ENCODE results near the gene HS6ST1.

HS6ST1 gene

DNA sequence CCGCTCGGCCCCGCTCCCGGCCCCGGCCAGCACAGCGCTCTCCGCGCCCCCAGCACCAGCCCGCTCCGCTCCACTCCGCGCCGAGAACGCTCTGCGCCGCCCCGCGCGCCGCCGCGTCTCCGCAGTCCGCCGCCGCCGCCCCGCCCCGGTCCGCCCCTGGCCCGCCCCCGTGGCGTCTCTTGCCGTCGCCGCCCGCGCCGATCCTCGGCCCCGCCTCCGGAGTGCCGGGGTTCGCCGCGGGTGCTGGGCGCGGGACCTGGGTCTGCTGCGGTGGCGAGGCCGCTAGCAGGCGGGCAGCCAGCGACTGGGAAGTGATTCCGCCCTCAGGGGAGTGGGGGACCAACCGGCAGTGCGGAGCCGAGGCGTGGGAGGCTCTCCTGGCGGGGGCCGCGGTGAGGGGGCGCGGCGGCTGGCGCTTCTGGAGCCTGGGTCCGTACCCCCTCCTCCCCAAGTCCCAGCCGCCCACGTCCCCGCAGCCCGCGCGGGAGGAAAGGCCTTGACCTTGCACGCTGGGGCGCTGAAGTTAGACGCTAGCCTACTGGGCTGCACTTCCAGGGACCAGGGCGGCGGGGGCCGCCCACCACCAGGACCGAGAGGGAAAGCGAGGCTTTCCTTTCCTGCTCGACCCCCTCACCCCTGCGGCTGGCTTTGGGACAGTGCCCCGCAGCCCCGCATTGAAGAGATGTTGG is at the start of gene HS6ST1:
Gene HS6ST1, minus strand, starts transcription at position 93 of the 689 bp plus-strand sequence. CDS start 305 bp downstream, outside the sequence.
- peak; percentile 93 for DNase-seq

GRCh38 chr2:128367601-128368359 is 49.1 kb upstream of the HS6ST1 start:
- DNase-seq = no peak

DNA sequence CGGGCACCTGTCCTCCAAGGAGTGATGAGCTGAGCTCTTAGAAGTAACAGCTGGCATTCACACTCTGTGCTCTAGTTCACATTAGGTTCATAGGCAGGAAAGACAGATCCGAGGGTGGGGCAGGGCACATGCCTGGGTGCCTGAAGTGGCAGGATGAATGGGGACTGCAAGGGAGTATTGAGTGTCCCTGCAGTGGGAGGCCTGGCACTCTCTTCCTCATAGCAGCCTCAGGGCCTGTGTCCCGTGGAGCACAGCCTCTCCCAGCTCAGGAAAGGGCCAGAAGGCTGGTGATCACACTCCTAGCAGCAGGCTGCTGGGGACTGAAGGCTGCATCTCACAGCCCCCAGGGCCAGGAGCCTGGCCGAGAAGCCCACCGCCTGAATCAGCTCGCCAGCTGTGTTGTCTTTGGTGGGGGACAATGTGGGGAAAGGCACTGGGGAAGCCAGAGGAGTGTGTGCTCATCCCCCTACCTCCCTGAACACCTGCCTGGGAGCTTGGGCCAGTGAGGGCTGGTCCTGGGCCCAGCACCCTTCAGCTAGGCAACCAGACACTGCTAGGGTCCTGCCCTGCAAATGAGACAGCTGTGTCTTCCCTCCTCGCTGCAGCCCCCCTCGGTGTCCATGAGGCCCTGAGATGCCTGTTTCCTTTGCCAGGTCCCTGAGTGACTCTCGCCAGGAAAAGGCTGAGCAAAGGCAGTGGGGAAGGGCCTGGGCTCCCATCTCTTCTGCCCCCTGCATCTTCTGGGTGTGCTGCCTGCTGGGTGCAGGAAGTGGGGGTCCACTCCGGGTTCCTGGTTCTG is 48.2 kb upstream of the HS6ST1 start:
- DNase-seq = no peak

DNA sequence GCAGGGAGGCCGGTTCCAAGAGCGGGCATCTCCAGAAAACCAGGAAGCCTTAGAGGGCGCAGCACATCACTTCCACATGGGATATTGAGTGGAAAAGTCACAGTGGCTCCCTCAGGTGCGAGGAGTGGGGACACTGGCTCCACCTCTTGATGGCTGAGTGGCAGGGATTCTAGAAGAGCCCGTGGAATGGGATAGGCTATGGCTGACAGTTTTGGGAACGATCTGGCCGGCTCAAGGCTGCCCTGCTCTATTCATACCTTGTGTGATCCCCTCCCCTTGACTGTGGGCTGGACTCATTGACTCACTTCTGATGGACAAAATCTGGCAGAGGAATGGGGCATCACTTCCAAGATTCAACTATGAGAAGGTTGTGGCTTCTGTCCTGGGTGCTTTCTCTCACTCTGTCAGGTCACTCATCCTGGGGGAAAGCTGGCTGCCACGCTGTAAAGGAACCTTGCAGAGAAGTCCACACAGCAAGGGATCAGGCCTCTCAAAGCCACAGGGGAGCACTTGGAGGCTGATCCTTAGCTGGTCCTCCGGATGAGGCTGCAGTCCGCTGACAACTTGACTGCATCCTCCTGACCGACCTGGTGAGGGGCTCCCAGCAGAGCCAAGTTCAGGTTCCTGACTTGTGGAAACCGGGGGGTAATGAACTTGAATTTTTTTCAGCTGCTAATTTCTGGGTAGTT is 46.7 kb upstream of the HS6ST1 start:
- no peak for DNase-seq

DNA sequence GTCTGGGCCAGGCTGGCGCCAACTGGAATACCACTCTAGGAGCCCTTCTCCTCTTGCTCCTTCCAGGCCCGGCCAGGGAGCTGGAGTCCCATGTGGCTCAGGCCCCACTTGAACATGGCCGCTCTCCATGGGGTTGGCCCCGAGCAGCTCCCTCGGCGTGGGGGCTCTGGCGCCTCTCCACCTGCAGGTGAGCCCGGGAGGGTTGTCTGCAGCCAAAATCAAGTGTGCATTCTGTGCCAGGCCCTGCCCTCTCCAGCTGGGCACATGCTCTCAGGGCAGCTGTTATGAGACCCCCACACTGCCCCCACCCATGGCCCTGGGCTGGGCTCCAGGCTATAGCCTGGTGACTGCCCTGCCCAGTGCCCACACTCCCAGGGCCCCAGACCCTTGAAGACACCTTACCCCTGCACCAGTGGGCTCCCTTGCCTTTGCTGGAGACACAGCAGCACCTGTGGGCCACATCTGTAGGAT is 45.8 kb upstream of the HS6ST1 start:
- DNase-seq = no peak

GRCh38 chr2:128363934-128364361 is 45.3 kb upstream of the HS6ST1 start:
- no peak for DNase-seq

GRCh38 chr2:128362889-128363228 is 44.2 kb upstream of the HS6ST1 start:
- no peak for DNase-seq

GRCh38 chr2:128362176-128362888 is 43.7 kb upstream of the HS6ST1 start:
- DNase-seq = no peak

- no peak for DNase-seq
These were observed 42.9 kb upstream of the HS6ST1 start for GRCh38 chr2:128361376-128362131.

DNA sequence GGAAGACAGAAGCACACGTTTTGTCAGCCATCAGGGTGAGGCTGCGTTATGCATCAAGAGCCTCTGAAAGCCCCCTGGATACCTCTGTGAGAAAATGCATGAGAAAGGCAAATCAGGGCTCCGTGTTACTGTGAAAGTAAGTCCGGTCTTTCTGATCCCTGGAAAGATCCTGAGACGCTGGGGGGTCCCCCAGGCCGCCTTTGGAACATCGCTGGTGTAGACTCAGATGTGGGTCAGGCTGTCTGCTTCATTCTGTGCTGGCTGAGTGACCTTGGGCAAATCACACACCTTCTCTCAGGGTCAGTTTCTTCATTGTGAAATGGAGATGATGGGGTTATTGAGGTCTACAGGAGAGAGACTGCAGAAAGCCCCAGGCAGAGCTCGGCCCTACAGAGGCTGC is 42.0 kb upstream of the HS6ST1 start:
- DNase-seq = no peak

- DNase-seq = no peak
These were observed 41.2 kb upstream of the HS6ST1 start for GRCh38 chr2:128359841-128360240.

DNA sequence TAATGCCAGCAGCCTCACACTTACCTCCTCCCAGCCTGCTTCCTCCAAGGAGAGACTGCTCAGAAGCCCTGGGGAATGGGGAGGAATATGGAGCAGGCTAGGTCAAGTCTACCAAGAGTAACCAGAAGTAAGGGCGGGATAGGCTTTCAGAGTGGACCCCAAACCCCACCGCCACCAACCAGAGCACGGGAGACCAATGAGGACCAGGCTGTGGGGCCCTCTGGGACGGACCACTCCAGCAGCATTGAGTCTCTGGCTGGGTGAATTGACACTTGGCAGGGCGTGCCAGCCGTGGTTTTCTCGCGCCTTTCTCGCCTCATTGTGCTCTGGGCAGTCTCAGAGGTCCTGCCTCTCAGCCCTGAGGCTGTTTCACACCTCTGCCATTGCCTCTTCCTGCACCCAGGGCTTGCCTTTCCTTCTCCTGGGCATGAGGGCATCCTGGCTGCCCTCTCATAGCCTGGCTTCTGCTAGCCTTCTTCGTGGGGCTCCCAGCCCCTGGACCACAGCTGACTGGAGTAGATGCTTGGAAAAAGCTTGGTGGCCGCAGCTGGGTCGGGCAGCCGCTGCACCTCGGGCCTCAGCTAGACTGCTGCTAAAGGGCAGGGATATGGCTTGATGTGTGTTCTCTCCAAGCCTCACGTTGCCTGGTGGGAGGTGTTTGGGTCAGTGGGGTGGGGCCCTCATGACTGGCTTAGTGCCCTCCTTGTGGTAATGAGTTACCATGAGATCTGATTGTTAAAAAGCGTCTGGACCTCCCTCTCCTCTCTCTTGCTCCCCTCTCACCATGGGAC is 40.5 kb upstream of the HS6ST1 start:
- no peak for DNase-seq

- DNase-seq = no peak
These were observed 39.1 kb upstream of the HS6ST1 start for GRCh38 chr2:128357506-128358370.

GRCh38 chr2:128356127-128356526 is 37.5 kb upstream of the HS6ST1 start:
- no peak for DNase-seq

GRCh38 chr2:128354726-128355470 is 36.2 kb upstream of the HS6ST1 start:
- no peak for DNase-seq

- DNase-seq = no peak
These were observed 35.5 kb upstream of the HS6ST1 start for GRCh38 chr2:128354161-128354560.

- DNase-seq = no peak
These were observed 32.1 kb upstream of the HS6ST1 start for GRCh38 chr2:128350736-128351135.

GRCh38 chr2:128348701-128349100 is 30.0 kb upstream of the HS6ST1 start:
- DNase-seq = no peak
